GM15510 (cell line): Measurements from ENCODE around the gene RWDD3.

ENCODE experiments used
- POLR2A ChIP-seq: IDR thresholded peaks from 3 replicates; pipeline ENCODE4 v1.6.1; 2011; ENCODE audit warnings: borderline replicate concordance; ENCODE audit not compliant: insufficient read length; ENCODE audit errors: extremely low read depth

The RWDD3 gene

DNA sequence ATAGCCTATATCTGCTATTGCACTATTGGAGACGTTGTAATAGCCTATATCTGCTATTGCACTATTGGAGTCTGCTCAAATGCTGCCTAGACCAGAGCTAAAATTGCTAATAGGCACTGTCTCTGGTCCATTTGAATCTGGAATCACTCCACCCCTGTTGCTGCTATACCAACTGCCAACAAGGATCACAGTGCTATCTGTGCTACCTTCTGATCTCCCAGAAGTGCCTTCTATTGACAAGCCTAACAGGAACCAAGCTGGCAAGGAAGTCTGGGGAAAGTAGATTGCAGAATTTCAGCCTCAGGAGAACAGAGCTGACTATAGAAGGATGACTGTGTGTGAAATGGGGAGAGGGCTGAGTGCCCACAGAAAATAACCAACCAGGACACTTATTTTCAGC is 15.9 kb downstream of the RWDD3 start:
- no peak for TF ChIP-seq POLR2A

DNA sequence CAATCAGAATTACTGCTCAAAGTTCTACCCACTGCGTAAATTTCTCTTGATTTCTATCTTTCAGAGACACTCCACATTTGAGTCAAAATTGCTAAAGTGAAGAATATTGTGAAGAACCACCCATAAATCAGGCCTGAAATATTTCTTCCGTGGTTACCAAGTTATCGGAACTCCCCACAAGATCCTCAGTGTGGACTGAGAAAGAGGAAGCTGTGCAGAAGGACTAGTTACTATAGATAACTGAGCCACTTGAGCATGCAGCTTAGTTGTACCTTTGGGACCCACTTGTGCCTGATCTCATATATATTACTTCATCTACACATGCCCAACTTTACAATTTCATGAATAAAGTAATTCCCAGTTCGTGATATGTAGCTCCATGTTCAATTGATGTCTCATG is 18.4 kb downstream of the RWDD3 start:
- TF ChIP-seq POLR2A: no peak

DNA sequence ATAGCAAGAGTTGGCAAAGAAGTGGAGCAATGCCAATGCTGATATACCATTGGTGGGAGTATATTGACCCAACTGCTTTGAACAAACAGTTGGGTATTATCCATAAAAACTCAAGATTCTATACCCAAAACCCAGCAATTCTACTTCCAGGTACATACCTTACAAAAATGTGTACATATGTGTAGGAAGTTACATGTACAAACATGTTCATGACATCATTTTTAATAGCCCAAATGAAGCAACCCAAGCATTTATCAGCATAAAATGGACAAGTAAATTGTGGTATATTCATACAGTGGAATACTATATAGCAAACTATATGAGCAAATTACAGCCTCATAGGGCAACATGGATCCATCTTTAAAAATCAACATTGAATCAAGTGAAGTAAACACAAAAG is 20.9 kb downstream of the RWDD3 start:
- no peak for TF ChIP-seq POLR2A

DNA sequence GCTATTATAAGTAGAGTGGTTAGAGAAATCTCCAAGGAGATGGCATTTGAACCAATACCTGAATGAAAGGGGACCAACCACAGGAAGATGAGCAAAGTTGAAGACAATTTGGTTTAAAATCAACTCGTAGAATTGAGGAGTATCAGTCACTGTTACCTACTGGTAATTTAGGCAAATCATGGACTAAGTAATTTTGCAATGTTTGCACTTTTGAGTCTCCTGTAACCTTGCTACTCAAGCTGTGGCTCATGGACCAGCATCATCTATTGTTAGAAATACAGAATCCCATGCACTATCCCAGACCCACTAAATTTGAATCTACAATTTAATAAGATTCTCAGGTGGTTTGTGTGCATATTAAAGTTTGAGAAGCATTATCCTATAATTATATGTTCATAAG is 21.8 kb downstream of the RWDD3 start:
- TF ChIP-seq POLR2A: no peak

DNA sequence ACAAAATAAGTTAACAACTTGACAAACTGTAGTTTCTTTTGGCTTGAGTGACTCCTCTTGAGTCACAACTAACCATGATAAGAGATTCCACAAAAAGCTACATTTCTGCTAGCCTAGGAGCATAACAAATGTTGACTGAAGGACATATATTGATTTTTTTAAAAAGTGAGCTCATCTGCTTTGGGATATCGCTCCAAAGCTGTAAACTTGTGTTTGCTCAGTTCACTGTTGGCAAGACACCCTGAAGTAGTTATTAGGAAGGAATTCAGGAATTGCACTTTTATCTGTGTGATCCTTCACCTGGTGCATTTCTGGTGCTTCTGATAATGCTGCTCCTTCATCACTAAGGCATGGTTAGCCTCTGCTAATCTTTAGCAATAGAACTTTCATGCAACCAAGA is 23.7 kb downstream of the RWDD3 start:
- TF ChIP-seq POLR2A: no peak

DNA sequence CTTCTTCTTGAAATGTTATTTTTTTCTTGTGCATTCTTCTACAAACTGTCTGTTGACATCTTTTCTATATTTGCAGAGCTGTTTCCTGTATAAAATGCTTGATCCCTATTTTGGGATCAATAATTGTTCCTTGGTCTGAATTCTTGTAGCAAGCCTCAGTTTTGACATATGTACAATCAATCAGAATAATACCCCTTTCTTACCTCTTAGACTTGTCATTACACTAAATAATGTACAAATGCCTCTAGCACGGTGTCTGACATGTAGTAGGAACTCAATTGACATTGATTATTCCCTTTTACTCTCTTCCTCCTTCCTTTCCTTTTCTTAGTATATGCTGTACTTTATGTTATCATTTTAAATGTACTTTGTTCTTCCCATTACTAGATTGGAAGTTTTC is 25.2 kb downstream of the RWDD3 start:
- no peak for TF ChIP-seq POLR2A

DNA sequence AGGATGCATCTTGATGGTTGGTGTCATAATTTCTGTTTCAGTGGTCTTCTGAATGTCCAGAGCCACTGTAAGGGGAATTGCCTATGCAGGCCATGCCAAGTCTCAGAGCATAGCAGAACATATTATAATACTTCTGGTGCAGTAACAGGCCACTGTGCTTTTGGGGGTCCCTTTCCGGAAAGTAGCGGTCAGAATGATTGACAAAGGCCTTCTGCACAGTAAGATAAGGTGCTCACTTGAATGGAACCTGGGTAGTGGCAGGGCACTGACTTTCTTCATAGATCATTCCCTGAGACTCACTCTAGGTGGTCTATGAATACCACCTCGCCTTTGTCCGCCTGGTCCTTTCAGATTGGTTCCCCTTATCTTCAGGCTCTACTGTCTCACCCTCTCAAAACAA is 28.9 kb downstream of the RWDD3 start:
- TF ChIP-seq POLR2A: no peak

DNA sequence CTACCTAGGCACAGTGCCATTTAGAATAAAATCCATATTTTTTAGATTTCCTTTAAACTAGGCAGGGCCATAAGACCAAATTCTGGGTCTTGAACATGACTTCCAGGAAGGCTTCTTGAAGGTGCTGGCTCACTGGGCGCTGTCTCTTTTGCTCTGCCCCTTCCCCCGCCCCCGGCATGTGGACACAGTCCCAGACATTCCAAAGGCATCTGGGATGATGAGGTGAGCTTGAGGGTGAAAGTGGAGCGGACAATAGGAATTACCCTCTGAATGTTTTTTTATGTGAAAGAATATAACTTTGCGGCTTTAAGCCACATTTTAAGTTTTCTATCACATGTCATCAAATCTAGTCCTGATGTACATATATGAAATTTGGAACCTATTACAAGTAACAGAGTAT is 29.4 kb downstream of the RWDD3 start:
- TF ChIP-seq POLR2A: no peak

DNA sequence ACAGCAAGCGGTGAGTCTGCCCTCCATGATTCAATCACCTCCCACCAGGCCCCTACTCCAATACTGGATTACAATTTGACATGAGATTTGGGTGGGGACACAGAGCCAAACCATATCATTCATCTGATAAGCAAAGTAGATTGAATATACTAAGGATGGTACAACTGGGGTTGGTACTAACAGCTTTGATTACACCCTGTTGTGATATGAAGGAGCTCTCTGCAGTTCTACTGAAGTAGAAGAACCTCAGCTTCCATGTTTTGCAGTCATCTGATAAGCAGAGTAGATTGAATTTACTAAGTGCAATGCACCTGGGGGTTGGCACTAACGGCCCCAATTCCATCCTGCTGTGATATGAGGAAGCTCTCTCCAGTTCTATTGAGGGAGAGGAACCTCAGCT is 31.1 kb downstream of the RWDD3 start:
- TF ChIP-seq POLR2A: no peak

DNA sequence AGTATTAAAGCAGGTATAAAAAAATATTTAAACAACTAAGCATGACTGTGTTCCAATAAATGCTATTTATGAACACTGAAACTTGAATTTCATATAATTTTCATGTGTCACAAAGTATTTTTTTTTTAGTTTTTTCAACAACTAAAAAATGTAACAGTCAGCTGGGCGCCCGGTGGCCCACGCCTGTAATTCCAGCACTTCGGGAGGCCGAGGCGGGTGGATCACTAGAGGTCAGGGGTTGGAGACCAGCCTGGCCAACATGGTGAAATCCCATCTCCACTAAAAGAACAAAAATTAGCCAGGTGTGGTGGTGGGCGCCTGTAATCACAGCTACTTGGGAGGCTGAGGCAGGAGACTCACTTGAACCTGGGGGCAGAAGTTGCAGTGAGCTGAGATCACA is 42.4 kb downstream of the RWDD3 start:
- no peak for TF ChIP-seq POLR2A

DNA sequence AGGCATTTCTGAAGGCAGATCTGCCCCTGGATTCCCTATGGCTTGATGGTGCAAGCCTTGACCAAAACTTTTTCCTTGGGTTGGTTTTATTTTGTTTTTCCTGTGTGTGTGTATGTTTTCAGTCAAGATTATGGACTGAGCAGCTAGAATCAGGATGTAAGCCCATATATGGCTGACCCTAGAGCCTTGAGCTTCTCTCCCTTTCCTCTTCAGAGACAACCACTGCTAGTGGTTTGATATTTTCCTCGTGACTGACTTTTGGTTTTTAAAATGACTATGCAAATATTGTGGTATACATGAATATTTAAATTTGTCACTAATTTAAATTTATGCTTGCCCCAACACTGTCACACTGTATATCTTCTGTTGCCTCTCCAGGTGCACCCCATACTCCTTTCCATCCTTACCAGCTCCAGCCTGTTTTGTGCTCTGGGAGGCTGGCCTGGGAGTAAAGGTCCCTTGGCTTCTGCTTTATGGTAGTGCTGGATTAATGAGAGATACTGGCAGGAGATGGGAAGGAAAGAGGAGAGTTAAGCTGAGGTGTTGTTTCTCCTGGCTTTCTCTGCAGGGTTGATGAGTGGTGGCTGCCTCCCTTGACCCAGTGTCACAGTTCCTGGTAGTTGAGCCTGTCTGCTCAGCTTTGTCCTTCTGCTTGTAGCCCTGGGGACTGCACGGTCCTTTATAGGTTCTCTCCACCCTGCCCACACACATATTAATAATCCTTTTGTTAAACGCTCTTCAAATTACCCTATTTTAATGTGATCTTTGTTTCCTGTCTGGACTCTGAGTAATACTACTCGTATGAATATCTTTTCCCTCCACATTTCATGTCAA is 44.4 kb downstream of the RWDD3 start:
- TF ChIP-seq POLR2A: no peak

DNA sequence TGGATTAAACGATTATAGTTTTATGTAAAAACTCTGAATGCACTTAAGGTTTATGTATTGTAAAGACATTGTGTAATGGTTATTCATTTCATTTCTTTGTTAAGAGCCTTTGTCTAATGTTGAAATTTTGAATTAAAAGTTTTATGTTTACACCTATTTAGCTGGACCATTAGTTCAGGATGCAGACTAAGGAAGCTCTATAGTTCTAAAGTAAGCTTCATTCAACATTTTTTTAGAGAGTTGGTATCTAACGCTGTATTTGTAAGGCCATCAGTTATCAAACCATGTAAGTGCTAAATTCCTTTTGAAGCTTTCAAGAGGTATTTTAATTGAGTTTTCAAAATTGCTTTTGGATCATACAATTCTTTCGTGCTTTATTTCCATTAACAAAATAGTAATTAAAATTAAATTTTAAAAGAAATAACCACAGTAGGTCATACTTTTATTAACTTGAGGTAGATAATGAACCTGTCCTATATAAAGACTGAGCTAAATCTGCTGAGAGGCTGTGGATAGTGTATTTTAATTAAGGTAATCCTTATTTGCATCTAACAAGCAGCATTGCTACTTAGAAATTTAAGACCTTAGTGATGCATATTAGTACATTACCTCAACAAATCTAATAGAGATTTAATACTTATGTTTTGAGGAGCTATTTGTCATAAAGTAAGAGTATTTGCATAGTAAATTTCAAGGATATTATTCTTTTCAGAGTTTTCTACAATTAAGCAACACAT is 47.9 kb downstream of the RWDD3 start:
- TF ChIP-seq POLR2A: no peak

DNA sequence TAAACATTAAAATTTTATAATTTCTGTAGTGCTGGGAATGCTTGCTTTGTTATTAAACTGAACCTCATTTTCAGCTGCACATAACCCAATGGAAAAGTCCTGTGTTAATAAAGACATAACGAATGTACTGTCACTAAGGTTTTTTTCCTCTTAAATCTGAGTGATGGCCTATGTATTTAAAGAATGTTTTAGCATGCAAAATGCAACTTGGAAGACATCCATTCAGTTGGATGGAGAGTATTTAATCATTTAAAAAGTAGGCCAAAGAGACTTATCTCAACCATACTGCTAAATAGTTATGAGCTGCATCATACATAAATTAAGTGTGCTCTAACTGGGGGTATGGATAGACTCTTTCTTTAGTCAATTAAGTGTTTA is 48.5 kb downstream of the RWDD3 start:
- TF ChIP-seq POLR2A: no peak

DNA sequence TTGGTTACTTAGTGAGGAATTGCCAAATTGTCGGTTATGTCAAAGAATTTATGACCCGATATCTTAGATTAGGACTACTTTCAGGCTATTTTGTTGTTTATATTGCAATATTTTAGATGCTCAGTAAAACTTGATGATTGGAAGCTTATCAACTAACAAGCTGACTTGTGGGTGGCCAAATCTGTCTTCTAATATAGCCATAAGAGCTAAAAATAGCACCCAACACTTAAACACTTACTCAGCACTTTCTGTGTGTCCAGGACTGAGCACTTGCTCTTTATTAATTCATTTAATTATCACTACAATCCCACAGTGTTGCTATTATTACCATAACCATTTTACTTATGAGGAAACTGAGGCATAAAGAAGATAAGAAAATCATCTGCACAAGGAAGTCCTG is 50.4 kb downstream of the RWDD3 start:
- TF ChIP-seq POLR2A: no peak

DNA sequence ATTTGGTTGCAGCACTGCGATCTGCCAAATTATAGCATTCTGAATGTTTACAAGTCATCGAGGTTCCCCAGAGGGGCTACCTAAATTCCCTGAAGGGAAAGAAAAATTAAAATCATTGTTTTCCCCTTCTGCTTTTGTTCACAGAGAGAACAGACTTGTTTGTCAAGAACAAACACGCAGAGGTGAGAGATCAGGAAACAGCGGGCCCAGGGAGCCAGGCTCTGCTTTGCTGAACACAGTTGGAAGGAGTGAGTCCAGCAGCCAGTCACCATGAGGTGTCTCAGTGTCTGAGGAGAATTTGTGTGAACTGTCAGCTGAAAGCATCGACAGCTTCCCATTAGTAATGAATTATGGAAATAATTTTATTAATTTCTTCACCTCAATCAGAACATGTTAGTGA is 52.5 kb downstream of the RWDD3 start:
- no peak for TF ChIP-seq POLR2A

DNA sequence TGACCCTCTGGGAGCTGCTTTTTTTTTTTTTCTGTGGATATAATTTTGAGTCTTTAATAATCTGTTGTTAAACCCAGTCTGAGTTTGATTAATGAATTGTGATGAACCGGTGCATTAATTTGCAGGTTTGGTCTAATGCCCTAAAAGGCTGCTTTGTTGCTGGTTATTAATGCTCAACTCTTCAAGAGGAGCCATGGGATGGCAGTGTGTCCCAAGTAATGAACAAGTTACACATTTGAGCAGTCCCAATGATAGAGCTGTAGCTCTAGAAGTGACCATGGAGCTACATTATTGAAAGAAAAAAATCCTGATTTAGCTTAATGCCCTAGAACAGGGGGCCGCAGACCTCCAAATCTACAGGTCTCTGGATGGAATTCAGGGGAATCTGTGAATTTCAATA is 53.1 kb downstream of the RWDD3 start:
- no peak for TF ChIP-seq POLR2A
